Measurements from ENCODE around the gene TMEM79.

The TMEM79 gene

GRCh38 chr1:156242738-156243137 is 41.4 kb upstream of the TMEM79 start:
- no peak for DNase-seq (ENCODE audit: extremely low read depth, insufficient read length)
- TF ChIP-seq, protein P1, sequence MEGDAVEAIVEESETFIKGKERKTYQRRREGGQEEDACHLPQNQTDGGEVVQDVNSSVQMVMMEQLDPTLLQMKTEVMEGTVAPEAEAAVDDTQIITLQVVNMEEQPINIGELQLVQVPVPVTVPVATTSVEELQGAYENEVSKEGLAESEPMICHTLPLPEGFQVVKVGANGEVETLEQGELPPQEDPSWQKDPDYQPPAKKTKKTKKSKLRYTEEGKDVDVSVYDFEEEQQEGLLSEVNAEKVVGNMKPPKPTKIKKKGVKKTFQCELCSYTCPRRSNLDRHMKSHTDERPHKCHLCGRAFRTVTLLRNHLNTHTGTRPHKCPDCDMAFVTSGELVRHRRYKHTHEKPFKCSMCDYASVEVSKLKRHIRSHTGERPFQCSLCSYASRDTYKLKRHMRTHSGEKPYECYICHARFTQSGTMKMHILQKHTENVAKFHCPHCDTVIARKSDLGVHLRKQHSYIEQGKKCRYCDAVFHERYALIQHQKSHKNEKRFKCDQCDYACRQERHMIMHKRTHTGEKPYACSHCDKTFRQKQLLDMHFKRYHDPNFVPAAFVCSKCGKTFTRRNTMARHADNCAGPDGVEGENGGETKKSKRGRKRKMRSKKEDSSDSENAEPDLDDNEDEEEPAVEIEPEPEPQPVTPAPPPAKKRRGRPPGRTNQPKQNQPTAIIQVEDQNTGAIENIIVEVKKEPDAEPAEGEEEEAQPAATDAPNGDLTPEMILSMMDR (IDR thresholded peaks at IDR 0.05; ENCODE audit: insufficient read depth, low read length, poor library complexity, severe bottlenecking), result no peak
- Histone ChIP-seq H3K4me3 (replicated peaks; ENCODE audit: low read depth, low read length) (no peak overlapping the region), H3K36me3 (ENCODE audit: control insufficient read depth, insufficient read depth, low read length) (peaks cover 12% of the 10 kb centered on the region), H3K27me3 (replicated peaks; ENCODE audit: control insufficient read depth, insufficient read depth, low read length) (no peaks in the 10 kb centered on the region)

GRCh38 chr1:156244126-156244525 is 40.0 kb upstream of the TMEM79 start:
- no peaks in the 10 kb centered on the region for H3K27me3 ChIP-seq (replicated peaks; ENCODE audit: control insufficient read depth, insufficient read depth, low read length)
- TF ChIP-seq, protein P1 (IDR thresholded peaks at IDR 0.05; ENCODE audit: insufficient read depth, low read length, poor library complexity, severe bottlenecking), result no peak
- no peak for DNase-seq (ENCODE audit: extremely low read depth, insufficient read length)
- no peak overlapping the region for H3K4me3 ChIP-seq (replicated peaks; ENCODE audit: low read depth, low read length)
- peaks cover 7% of the 10 kb centered on the region for H3K36me3 ChIP-seq (ENCODE audit: control insufficient read depth, insufficient read depth, low read length)

DNA sequence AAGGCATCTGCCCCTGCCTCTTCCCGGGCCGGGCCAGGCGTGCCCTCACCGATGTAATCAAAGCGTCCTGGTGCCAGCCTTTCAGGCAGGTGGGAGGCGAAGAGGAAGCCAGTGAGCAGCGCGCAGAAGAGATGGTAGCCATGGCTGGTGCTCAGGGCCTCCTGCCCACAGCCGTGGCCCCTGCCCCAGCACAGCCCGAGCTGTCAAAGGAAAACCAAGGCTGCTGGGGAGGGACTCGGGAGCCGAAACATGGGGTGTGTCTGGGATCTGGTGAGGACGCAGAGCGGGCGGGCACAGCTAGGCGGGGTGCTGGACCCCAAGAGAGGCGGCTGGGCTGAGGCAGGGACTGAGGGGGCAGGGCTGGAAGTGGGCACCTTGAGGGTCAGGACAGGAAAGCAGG is 39.4 kb upstream of the TMEM79 start:
- Histone ChIP-seq H3K36me3 (ENCODE audit: control insufficient read depth, insufficient read depth, low read length) (peaks cover 9% of the 10 kb centered on the region), H3K27me3 (replicated peaks; ENCODE audit: control insufficient read depth, insufficient read depth, low read length) (no peaks in the 10 kb centered on the region), H3K4me3 (replicated peaks; ENCODE audit: low read depth, low read length) (no peak overlapping the region)
- TF ChIP-seq, protein P1 (IDR thresholded peaks at IDR 0.05; ENCODE audit: insufficient read depth, low read length, poor library complexity, severe bottlenecking), result no peak
- DNase-seq (ENCODE audit: extremely low read depth, insufficient read length), result no peak

- Histone ChIP-seq H3K27me3 (replicated peaks; ENCODE audit: control insufficient read depth, insufficient read depth, low read length) (no peaks in the 10 kb centered on the region), H3K36me3 (ENCODE audit: control insufficient read depth, insufficient read depth, low read length) (peaks cover 14% of the 10 kb centered on the region), H3K4me3 (replicated peaks; ENCODE audit: low read depth, low read length) (peak overlapping the region; percentile 32)
- peak; percentile 67 for DNase-seq (ENCODE audit: extremely low read depth, insufficient read length)
- TF ChIP-seq, protein P1 (IDR thresholded peaks at IDR 0.05; ENCODE audit: insufficient read depth, low read length, poor library complexity, severe bottlenecking), result no peak
Measured at GRCh38 chr1:156245451-156246232, 38.5 kb upstream of the TMEM79 start.

DNA sequence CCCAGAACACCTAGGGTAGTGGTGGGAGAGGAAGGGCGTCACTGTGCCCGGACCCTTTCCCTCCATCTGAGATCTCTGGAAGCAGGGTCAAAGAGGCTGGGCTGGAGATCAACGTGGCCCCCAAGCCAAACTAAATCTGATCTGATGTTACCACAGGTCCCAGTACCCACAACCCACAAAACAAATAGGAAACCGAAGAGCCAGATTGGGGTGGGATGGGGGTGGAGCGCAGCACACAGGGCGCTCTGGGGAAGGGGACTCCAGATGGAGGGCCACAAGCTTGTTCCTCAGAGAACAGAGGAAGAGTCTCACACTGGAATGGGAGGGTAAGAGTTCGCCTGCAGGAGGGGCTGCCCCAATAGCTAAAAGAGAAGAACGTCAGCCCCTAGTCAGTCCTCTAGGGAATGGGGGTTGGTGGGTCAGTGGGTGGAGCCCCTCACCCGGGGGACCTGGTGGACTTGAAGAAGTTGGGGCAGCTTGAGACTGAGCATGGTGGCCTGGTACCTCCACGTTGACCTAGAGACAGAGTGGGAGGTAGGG is 37.8 kb upstream of the TMEM79 start:
- Histone ChIP-seq H3K27me3 (replicated peaks; ENCODE audit: control insufficient read depth, insufficient read depth, low read length) (no peaks in the 10 kb centered on the region), H3K36me3 (ENCODE audit: control insufficient read depth, insufficient read depth, low read length) (peaks cover 18% of the 10 kb centered on the region), H3K4me3 (replicated peaks; ENCODE audit: low read depth, low read length) (peak overlapping the region; percentile 32)
- no peak for DNase-seq (ENCODE audit: extremely low read depth, insufficient read length)
- TF ChIP-seq, protein P1 (IDR thresholded peaks at IDR 0.05; ENCODE audit: insufficient read depth, low read length, poor library complexity, severe bottlenecking), result no peak

Measured in GM06990 (cell line).